Measurements from ENCODE around the gene PDXK. TPM values are rescaled to one million over a fixed set of nuclear protein-coding genes. Genes with fewer than 3 reads are reported as not detected.

The PDXK gene
- total and polyA plus RNA-seq, 10 of the 15 experiments (the other 5 are each of a cell fraction or from before 2014, with no cell fraction given), result 3.7 to 141 (median 60.0) TPM

- no peak for ATAC-seq
- H3K27ac ChIP-seq (ENCODE audit: control insufficient read depth, insufficient read depth), result no peak overlapping the region
- H3K4me1 ChIP-seq (ENCODE audit: control insufficient read depth, insufficient read depth, low read length), result peaks cover 13% of the 10 kb centered on the region
- peaks cover 29 to 69% of the 10 kb centered on the region in 2 experiments for H3K36me3 ChIP-seq (ENCODE audit: control insufficient read depth in 2 of 2, insufficient read depth in 2 of 2, low read length in 1 of 2)
- H4K20me1 ChIP-seq (ENCODE audit: control insufficient read depth, insufficient read depth), result no peaks in the 10 kb centered on the region
- no TSS peak for BruUV-seq (replicated peaks)
- RAD21 ChIA-PET (ENCODE audit: unreplicated experiment), result no interaction called here
- H3K9me3 ChIP-seq (replicated peaks; ENCODE audit: control insufficient read depth, insufficient read depth, low read length), result no peaks in the 10 kb centered on the region
- H3K4me2 ChIP-seq (ENCODE audit: control insufficient read depth, insufficient read depth), result no peak overlapping the region
- no peaks in the 10 kb centered on the region; the same call in 1 of the 2 replicates for H3K79me2 ChIP-seq (ENCODE audit: control insufficient read depth, insufficient read depth, low read length)
- WGBS (ENCODE audit: insufficient coverage, insufficient replicate concordance, low lambda C conversion rate, missing lambda C conversion rate), result 99% methylated on average over 17 of the region's 17 CpGs
- no peak for DNase-seq (ENCODE audit: low read depth, low spot score)
- FAIRE-seq, result no peak
- in situ Hi-C loops (cut with MboI) (no loop called here), intact Hi-C loops (cut with micrococcal nuclease; ENCODE audit: unreplicated experiment) (no loop called here)
- TF ChIP-seq PRDM15 (CRISPR knock-in tag; IDR thresholded peaks at IDR 0.05) (no peak), POLR2AphosphoS5 (IDR thresholded peaks at IDR 0.05; ENCODE audit: low read length) (0 out of 2 replicates have a peak, but pooled peaks have one; percentile 16)
- POLR2A ChIA-PET, result no interaction called here
- CTCF ChIA-PET, result interaction anchor here (1.0 kb wide), 1 partner anchor 10 kb away, joined by 4 read pairs; no protein-coding TSS in a partner anchor
- SMC1A ChIA-PET (ENCODE audit: uncharacterized antibody, unreplicated experiment), result no interaction called here
- H3K4me3 ChIP-seq, result no peak overlapping the region
- H3K27me3 ChIP-seq (replicated peaks in 1 of 2; ENCODE audit: control insufficient read depth in 2 of 2, insufficient read depth in 2 of 2, low read length in 1 of 2), result no peaks in the 10 kb centered on the region
- H3K9ac ChIP-seq (ENCODE audit: control insufficient read depth, insufficient read depth, low read length), result no peak overlapping the region
- H2AFZ ChIP-seq (ENCODE audit: control insufficient read depth, low read depth, low read length), result no peak overlapping the region
These were observed 81.2 kb downstream of the PDXK start for GRCh38 chr21:43800124-43800523.

DNA sequence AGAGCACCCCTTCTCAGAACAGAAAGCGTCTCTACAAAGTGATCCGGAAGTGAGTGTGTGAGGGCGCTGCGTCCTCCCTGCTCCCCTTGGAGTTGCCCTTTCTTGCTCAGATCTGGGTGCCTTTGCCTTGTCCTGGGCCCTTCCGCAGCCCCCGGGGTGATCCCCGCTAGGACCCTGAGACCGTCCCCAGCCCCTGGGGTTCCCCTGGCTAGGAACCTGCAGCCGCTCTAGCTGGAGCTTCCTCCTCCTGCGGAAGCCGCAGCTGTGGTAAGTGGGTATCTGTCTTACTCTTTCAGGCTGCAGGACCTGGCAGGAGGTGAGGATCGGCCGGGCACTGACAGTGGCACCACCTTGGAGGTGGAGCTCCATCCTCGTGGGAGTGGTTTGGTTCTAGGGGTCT, 81.6 kb downstream of the PDXK start:
- 96% methylated on average over 11 of the region's 14 CpGs for WGBS (ENCODE audit: insufficient coverage, insufficient replicate concordance, low lambda C conversion rate, missing lambda C conversion rate)
- DNase-seq (ENCODE audit: low read depth, low spot score) (no peak), ATAC-seq (no peak), FAIRE-seq (no peak)
- Histone ChIP-seq H3K27ac (ENCODE audit: control insufficient read depth, insufficient read depth) (no peak overlapping the region), H3K9ac (ENCODE audit: control insufficient read depth, insufficient read depth, low read length) (no peak overlapping the region), H3K79me2 (ENCODE audit: control insufficient read depth, insufficient read depth, low read length) (no peaks in the 10 kb centered on the region; the same call in 1 of the 2 replicates), H3K4me3 (no peak overlapping the region), H3K36me3 (ENCODE audit: control insufficient read depth in 2 of 2, insufficient read depth in 2 of 2, low read length in 1 of 2) (peaks cover 28 to 67% of the 10 kb centered on the region in 2 experiments), H3K9me3 (replicated peaks; ENCODE audit: control insufficient read depth, insufficient read depth, low read length) (no peaks in the 10 kb centered on the region), H3K27me3 (replicated peaks in 1 of 2; ENCODE audit: control insufficient read depth in 2 of 2, insufficient read depth in 2 of 2, low read length in 1 of 2) (no peaks in the 10 kb centered on the region), H4K20me1 (ENCODE audit: control insufficient read depth, insufficient read depth) (no peaks in the 10 kb centered on the region), H2AFZ (ENCODE audit: control insufficient read depth, low read depth, low read length) (no peak overlapping the region), H3K4me2 (ENCODE audit: control insufficient read depth, insufficient read depth) (no peak overlapping the region), H3K4me1 (ENCODE audit: control insufficient read depth, insufficient read depth, low read length) (peaks cover 16% of the 10 kb centered on the region)
- 0 out of 2 replicates have a peak, but pooled peaks have one; percentile 22 for TF ChIP-seq POLR2AphosphoS5 (IDR thresholded peaks at IDR 0.05; ENCODE audit: low read length)
- no peak for TF ChIP-seq CHD4 (IDR thresholded peaks at IDR 0.05)
- ChIA-PET POLR2A (no interaction called here), RAD21 (ENCODE audit: unreplicated experiment) (no interaction called here), CTCF (interaction anchor here (1.0 kb wide), 1 partner anchor 10 kb away, joined by 4 read pairs; no protein-coding TSS in a partner anchor), SMC1A (ENCODE audit: uncharacterized antibody, unreplicated experiment) (no interaction called here)
- in situ Hi-C loops (cut with MboI), result no loop called here
- BruUV-seq (replicated peaks), result no TSS peak
- intact Hi-C loops (cut with micrococcal nuclease; ENCODE audit: unreplicated experiment), result no loop called here

Measured in GM12878 (cell line).